Esophagus squamous epithelium (tissue), 4 donors: ENCODE data around the gene ITLN1.

Source experiments
- POLR2A ChIP-seq, 4 donors: fragments of 450-650 bp; IDR thresholded peaks; one replicate each; pipeline ENCODE4 v1.6.1; 2017; ENCODE audit warnings: antibody characterized with exemption in 4 of 4, mild to moderate bottlenecking in 4 of 4, moderate library complexity in 3 of 4
- TF ChIP-seq, protein P1 (sequence below), 6 experiments: fragments of 450-650 bp in 4 of 6; fragments of 200-600 bp in 2 of 6; sonication (generic) in 2 of 6; IDR thresholded peaks; one replicate each; pipeline ENCODE4 v1.5.1; 2016 to 2019; ENCODE audit warnings: antibody characterized with exemption in 6 of 6, mild to moderate bottlenecking in 4 of 6, moderate library complexity in 4 of 6

DNA sequence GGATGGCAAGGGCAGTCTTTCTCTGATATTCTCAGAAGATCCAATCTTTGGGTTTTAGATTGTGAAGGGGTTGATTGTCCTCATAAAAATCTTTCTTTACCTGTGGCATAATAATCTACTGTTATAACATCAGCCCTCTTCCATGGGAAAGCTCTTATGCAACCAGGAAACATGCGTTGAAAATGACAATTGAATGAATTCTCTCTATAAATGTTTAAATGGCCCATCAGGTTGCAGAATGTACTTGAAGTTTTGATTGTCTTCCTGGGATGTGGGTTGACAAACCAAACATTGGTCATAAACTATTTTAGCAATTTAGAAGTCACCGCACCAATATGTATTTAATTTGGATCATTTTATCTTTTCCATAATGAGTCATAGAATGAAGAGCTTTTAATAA is 31.7 kb upstream of the ITLN1 start:
- TF ChIP-seq, protein P1, sequence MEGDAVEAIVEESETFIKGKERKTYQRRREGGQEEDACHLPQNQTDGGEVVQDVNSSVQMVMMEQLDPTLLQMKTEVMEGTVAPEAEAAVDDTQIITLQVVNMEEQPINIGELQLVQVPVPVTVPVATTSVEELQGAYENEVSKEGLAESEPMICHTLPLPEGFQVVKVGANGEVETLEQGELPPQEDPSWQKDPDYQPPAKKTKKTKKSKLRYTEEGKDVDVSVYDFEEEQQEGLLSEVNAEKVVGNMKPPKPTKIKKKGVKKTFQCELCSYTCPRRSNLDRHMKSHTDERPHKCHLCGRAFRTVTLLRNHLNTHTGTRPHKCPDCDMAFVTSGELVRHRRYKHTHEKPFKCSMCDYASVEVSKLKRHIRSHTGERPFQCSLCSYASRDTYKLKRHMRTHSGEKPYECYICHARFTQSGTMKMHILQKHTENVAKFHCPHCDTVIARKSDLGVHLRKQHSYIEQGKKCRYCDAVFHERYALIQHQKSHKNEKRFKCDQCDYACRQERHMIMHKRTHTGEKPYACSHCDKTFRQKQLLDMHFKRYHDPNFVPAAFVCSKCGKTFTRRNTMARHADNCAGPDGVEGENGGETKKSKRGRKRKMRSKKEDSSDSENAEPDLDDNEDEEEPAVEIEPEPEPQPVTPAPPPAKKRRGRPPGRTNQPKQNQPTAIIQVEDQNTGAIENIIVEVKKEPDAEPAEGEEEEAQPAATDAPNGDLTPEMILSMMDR (IDR thresholded peaks at IDR 0.05): no peak
- TF ChIP-seq POLR2A (IDR thresholded peaks at IDR 0.05): no peak
